ENCODE results near the gene RBMS1.

RBMS1 gene

DNA sequence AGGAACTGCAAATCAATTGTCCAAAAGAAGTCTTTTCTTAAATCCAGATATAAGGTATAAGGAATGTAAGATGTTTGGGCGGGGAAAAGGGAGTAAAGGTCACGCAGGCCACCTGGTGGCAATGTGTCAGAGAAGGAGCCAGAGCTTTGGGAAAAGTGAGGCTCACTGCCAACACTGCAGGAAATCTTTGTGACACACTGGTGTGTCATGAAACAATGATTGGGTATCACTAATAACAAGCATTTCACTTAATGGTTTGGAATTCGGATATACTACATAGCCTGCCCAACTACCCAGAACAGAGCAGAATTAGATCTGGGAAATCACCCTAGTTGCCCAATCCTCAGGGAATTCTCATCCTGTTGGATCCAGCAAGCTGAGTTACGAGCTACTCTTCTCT is 61.0 kb downstream of the RBMS1 start:
- peak; percentile 85 for DNase-seq (ENCODE audit: low spot score)
- TF ChIP-seq, protein P1, sequence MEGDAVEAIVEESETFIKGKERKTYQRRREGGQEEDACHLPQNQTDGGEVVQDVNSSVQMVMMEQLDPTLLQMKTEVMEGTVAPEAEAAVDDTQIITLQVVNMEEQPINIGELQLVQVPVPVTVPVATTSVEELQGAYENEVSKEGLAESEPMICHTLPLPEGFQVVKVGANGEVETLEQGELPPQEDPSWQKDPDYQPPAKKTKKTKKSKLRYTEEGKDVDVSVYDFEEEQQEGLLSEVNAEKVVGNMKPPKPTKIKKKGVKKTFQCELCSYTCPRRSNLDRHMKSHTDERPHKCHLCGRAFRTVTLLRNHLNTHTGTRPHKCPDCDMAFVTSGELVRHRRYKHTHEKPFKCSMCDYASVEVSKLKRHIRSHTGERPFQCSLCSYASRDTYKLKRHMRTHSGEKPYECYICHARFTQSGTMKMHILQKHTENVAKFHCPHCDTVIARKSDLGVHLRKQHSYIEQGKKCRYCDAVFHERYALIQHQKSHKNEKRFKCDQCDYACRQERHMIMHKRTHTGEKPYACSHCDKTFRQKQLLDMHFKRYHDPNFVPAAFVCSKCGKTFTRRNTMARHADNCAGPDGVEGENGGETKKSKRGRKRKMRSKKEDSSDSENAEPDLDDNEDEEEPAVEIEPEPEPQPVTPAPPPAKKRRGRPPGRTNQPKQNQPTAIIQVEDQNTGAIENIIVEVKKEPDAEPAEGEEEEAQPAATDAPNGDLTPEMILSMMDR (conservative IDR thresholded peaks at IDR 0.05; ENCODE audit: low read depth), result no peak
- H3K27ac ChIP-seq, result peak overlapping the region; percentile 87
- ChIA-PET CTCF (interaction anchor here (0.6 to 1.2 kb wide), 4 partner anchors 13 to 537 kb away, joined by 3 to 6 read pairs (median 4); no protein-coding TSS in a partner anchor), POLR2A (ENCODE audit: low non-redundant PET) (no interaction called here)

DNA sequence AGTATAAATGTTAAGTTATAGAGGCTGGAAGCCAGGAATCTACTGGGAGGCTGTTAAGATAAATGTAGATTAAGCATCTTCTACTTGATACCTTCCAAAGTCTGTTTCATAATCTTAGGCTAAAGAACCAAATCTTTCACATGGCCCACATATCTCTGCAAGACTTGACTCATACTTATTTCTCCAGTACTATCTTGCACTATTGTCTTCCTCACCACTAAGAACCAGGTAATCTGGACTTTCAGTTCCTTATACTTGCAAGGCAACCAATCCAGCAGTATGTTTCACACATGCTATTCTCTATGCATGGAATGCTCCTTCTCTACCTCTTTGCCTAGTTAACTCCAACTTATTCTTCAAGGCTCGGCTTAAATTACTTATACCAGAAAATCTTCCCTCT is 62.2 kb downstream of the RBMS1 start:
- no peak for DNase-seq (ENCODE audit: low spot score)
- ChIA-PET POLR2A (ENCODE audit: low non-redundant PET) (no interaction called here), CTCF (interaction anchor here (0.6 kb wide), 1 partner anchor 107 kb away, joined by 4 read pairs; no protein-coding TSS in a partner anchor)
- TF ChIP-seq, protein P1 (conservative IDR thresholded peaks at IDR 0.05; ENCODE audit: low read depth), result no peak
- no peak overlapping the region for H3K27ac ChIP-seq

DNA sequence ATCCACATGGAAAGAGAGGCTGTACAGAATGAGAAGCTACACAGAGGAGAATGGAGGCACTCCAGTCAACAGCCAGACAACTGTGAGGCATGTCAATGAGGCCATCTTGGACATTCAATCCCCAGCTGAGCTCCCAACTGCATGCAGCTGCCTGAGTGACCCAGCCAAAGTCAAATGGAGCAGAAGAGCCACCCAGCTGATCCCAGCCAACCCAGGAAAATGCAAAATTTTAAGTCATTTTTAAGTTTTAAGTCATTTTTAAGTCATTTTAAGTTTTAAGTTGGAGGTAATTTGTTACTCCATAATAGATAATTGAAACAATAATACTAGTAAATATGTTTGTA is 63.6 kb downstream of the RBMS1 start:
- no peak for DNase-seq (ENCODE audit: low spot score)
- TF ChIP-seq, protein P1 (conservative IDR thresholded peaks at IDR 0.05; ENCODE audit: low read depth), result no peak
- H3K27ac ChIP-seq, result peak overlapping the region; percentile 44; the same call in 1 of the 2 replicates
- ChIA-PET CTCF (interaction anchor here (0.8 to 2.5 kb wide), 5 partner anchors 12 to 540 kb away, joined by 3 to 12 read pairs (median 3); no protein-coding TSS in a partner anchor), POLR2A (ENCODE audit: low non-redundant PET) (no interaction called here)

DNA sequence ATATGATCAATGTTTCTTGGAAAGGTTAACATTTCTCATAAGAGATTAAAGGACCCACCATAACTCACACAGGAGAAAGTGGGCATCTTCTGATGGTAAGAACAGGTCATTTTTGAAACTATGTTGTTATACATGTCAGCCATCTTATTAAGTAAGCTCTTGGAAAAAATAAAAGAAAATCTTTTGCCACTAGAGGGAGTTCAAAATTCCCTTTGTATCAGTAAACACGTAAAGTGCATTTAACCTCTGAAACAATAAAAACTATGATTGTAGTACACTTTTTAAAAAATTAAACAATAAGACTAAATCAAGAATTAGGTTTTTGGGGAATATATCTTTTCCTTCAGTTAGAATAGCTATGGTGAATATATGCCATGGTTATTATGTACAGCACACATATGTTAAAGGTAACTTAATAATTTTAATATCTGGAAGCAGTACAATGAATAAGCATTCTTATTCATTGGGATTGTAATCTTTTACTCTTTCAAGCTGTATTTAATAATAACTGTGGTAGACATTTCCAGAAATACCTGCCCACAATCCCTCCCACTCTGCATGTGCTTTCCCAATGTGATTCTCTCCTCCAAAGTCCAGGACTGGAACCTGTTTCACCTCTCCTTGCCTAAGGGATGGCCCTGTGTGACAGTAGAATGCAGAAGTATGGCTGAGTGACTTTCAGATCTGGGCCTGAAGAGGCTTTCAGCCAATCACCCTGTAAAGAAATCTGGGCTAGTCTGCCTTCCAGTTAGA is 64.2 kb downstream of the RBMS1 start:
- TF ChIP-seq, protein P1 (conservative IDR thresholded peaks at IDR 0.05; ENCODE audit: low read depth), result peak; percentile 69
- POLR2A ChIA-PET (ENCODE audit: low non-redundant PET), result no interaction called here
- DNase-seq (ENCODE audit: low spot score), result no peak
- CTCF ChIA-PET, result interaction anchor here (0.5 to 2.5 kb wide), 20 partner anchors 12 to 649 kb away, joined by 3 to 12 read pairs (median 3); no protein-coding TSS in a partner anchor
- H3K27ac ChIP-seq, result peak overlapping the region; percentile 44; the same call in 1 of the 2 replicates

DNA sequence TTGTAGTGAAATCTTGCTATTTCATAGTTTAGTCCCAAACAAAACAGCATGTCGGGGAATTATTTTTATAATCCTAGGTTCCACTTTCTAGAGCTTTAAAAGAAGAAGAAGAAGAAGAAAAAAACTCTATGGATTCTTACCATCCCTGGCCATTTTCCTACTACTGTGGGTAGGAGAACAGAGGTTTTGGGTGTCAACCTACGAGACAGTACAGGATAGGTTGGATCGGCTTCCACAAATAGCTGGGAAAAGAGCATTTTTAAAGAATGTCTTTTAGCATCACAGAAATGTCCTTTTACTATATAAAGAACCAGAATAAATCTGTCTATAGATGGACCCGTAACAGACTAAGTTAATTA is 65.2 kb downstream of the RBMS1 start:
- TF ChIP-seq, protein P1 (conservative IDR thresholded peaks at IDR 0.05; ENCODE audit: low read depth), result no peak
- DNase-seq (ENCODE audit: low spot score), result no peak
- POLR2A ChIA-PET (ENCODE audit: low non-redundant PET), result no interaction called here
- H3K27ac ChIP-seq, result no peak overlapping the region
- CTCF ChIA-PET, result interaction anchor here (0.6 to 2.5 kb wide), 8 partner anchors 14 to 1265 kb away, joined by 3 to 12 read pairs (median 3); no protein-coding TSS in a partner anchor

DNA sequence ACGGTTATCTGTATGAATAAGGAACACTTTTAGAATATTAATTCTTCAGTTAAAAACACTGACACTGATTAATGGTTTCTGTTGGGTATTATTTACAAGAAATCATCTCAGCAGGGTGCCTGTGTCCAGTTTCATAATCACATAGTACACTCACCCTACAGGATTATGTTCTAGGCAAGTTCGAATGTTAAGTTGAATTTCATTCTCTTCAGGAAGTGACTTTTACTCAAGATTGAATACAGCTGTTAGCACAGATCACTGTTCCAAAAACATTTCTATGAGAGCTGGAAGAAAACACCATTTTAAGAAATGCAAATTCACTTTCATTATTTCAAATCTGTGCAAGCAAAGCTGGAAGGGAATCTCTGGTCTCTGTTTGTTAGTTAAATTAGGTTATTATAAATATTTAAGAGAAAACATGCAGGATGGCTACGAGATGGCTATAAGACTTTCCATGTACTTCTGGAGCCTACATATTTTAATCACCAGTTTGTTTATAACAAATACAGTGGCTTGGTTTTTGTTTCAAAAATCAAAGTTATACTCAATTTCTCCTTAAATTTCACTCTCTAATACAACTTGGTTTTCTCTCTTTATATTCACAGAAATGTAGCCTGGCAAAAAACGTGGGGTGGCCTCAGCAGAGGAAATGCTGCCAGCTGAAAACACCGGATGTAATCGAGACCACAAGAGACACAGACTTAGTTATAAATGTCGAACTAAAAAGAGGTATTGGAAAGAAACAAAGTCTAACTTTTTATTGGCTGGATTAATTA is 65.8 kb downstream of the RBMS1 start:
- TF ChIP-seq, protein P1 (conservative IDR thresholded peaks at IDR 0.05; ENCODE audit: low read depth), result no peak
- no peak overlapping the region for H3K27ac ChIP-seq
- POLR2A ChIA-PET (ENCODE audit: low non-redundant PET), result no interaction called here
- no peak for DNase-seq (ENCODE audit: low spot score)
- CTCF ChIA-PET, result interaction anchor here (0.6 to 1.1 kb wide), 5 partner anchors 135 to 1264 kb away, joined by 3 read pairs; no protein-coding TSS in a partner anchor

Data from RWPE1 (cell line).